Activated CD4-positive, CD25-positive, alpha-beta regulatory T cell treated with anti-CD3 and anti-CD28 coated beads, Interleukin-2, amount 50 U/mL, for 24 hours (primary cell): ENCODE data around the gene ZNF143.

Experiments used
- ATAC-seq, 2 donors: fragments of 150-1000 bp; cut with Tn5 transposase; one replicate each; pipeline ENCODE4 v1.10.0; 2021; ENCODE audit warnings: mild to moderate bottlenecking in 1 of 2, moderate library complexity in 1 of 2

Gene ZNF143

DNA sequence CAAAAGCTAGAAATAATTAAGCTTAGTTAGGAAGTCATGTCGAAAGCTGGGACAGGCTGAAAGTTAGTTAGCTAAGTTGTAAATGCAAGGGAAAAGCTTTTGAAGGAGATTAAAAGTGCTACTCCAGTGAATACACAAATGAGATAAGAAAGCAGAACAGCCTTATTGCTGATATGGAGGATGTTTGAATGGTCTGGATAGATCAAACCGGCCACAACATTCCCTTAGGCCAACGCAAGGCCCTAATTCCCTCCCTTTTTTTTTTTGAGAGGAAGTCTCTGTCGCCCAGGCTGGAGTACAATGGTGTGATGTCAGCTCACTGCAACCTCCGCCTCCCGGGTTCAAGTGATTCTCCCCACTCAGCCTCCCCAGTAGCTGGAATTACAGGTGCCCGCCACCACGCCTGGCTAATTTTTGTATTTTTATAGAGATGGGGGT, 89.4 kb downstream of the ZNF143 start:
- no peak for ATAC-seq

DNA sequence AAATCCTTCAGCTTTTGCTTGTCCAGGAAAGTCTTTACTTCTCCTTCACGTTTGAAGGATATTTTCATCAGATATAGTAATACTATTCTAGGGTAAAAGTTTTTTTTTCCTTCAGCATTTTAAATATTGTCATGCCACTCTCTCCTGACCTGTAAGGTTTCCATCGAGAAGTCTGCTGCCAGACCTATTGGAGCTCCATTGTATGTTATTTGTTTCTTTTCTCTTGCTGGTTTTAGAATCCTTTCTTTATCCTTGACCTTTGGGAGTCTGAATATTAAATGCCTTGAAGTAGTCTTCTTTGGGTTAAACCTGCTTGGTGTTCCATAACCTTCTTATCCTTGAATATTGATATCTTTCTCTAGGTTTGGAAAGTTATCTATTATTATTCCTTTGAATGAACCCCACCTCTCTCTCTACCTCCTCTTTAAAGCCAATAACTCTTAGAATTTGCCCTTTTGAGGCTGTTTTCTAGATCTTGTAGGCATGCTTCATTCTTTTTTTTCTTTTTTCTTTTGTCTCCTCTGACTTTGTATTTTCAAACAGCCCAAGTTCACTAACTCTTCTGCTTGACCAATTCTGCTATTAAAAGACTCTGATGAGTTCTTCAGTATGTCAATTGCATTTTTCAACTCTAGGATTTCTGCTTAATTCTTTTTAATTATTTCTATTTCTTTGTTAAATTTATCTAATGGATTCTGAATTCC, 100.6 kb downstream of the ZNF143 start:
- ATAC-seq: no peak

DNA sequence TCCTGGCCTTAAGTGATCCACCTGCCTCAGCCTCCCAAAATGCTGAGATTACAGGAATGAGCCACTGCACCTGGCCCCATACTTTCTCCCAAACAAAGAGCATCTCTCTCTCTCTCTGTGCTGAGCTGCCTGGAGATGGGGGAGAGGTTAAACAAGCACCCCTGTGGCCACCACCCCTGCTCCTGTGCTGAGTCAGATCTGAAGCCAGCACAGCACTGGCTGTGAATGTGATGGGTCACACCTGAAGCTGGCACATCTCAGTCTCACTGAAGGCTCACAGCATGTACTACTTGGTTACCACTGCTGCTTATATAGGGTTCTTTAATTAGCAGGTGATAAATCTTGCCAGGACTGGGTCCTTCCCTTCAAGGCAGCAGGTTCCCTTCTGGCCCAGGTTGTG, 101.9 kb downstream of the ZNF143 start:
- ATAC-seq: no peak

DNA sequence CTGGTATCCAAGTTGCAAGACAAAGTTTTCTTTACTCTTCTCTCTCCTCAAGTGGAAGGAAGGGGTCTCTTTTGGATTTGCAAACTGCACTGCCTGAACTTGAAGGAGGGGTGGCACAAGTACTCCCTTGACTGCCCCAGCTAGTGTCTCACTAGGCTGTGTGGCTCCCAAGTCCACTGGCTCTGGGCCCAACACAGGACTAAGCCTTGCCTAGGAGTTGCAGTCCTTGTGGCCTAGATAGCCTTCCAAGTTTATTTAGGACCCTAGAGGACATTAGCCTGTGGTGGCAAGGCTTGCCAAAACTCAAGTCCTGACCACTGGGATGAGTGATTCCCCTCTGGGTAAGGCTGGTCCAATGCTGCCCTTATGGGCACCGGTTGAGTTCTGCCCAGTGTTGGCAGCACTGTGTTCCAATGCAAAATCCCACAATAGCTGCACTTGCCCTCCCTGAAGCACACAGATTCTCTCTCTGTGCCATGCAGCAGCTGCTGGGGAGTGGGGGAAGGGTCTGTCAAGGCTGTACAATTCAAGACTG, 102.5 kb downstream of the ZNF143 start:
- no peak for ATAC-seq

DNA sequence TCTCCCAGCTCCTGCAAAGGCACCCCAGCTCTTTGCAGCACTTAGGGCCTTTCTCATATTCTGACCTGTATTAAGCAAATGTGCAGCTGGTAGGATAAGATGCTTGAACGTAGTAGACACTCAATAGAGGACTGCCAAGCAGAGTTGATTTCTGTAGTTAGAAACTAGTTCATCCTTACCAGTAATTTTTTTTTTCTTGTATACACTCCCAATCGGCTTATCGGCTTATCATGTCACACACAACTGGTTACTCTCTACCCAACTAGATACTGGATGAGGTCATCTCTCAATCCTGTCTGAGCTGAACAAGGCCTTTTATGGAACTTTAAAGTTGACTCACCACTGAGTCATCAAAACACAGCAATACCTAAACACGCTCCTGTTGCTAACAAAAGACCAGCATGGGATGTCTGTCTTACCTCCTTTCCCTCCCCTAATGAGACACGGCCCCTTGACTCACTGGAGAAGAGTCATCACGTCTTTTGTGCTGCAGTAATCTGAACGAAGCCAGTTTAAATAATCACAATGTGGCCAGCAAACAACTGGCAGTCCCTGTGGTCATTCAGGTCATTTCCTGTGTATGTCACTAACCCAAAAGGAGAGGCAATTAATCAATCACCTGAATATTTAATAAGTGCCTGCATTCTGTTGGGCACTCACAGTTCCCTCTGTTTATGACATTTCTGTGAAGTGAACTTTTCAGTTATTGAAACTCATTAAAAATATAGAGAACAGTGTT, 105.2 kb downstream of the ZNF143 start:
- peak; percentile 97 to 98 for ATAC-seq

DNA sequence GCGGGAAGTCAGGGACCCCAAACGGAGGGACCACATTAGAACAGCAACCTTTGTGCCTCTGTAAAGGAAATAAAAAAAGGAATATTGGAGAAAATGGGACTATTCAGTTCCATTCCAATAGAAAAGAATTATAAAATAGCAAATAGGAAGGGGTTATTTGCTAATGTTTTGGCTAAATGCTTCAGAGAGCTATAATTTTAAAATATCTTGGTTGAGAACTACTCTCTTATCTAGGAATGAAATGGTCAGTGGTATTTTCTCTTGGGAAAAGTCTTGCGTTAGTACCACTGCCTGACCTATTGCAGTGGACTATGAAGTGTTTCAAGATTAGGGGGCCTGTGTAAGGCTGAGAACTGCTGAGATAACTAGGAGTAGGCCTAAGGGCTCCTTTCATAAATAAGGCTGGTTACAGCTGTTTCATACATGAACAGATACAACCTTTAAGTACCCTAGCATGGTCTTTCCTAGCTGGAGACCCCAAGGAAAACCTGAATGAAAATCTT, 105.8 kb downstream of the ZNF143 start:
- ATAC-seq: no peak

DNA sequence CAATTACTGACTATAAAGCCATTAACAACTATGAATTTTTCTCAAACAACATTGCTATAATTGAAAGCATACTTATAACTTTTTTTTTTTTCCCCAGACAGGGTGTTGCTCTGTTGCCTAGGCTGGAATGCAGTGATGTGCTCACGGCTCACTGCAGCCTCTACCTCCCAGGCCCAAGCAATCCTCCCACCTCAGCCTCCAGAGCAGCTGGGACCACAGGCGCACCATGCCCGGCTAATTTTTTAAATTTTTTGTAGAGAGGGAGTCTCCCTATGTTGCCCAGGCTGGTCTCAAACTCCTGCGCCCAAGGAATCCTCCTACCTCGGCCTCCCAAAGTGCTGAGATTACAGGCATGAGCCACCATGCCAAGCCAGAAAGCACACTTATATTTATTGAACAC, 106.6 kb downstream of the ZNF143 start:
- no peak for ATAC-seq

DNA sequence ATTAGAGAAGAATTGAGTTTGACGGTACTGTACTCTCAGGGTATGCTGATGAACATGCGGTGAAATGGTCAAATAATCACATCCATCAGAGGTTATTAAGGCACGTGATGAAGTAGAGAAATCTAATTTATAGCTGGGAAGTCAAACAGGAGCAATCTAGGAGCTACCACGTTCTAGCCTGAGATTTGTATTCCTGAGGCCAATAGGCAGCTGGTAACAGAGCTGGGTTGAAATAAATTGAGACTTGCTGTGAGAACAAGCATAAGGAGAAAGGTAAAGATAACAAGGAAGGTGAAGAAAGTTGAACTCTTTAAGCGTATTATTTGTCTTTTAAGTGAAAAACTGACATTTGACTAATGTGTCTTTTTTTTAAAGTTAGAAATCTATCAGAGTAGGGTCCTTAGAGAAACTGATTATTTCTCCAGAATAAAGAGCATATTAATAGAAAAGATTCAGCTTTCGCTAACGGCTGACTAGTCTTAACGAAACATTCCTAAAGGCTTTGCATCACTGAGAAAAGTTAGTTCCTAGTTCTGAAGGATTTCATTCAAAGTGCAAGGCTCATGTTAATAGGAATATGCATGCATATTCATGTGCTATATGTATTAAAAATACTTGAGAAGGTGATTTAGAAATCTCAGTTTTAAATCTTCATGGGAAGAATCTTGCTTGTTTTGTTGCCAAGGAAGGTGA, 107.5 kb downstream of the ZNF143 start:
- no peak for ATAC-seq

DNA sequence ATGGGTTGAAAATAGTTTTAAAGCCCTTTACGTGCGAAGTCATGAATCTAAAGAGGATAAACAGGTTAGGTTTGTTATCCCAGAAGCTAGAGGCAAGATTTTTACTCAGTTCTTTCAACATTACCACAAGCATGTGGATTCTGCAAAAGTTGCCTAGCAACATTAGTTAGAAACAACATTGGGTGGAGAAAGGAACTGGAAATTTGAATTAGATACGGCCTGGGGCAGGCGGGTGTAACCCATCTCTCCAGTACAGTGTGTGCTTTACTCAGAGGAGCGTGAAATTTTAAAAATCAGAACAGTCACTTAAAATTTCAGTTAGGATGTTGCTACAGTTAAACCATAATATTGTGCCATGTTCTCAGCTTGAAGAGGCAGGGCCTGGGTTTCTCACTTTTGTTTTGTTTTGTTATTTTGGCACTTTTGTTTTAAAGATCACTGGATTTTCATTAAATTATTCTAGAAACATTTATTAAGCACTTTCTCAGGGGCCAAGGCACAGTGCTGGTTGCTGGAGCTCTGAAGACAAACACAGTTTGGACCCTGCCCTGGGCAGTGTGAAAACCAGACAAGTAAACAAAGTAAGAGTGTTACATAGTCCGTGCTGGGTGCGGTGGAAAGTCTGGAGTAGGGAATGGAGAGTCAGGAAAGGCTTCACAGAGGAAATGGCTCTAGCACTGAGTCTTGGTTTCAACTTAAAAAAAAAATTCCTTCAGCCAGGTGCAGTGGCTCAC, 108.2 kb downstream of the ZNF143 start:
- ATAC-seq: no peak

DNA sequence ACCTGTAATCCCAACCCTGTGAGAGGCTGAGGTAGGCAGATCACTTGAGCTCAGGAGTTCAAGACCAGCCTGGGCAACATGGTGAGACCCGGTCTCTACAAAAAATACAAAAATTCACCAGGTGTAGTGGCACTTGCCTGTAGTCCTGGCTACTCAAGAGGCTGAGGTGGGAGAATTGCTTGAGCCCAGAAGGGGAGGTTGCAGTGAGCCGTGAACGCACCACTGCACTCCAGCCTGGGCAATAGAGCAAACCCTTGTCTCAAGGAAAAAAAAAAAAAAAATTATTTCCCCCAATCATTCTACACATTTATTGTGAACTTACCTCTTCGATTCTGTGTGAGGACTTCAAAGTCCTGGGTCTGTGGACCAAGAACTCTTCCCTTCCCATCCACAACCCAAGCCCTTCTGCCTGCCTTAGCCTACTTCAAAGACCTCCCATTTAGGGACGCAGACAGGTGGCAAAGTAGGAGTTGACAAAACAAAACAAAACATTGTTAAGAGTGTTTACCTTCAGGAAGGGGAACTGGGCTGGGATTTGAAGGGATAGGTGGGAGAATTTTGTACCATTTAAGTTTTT, 108.9 kb downstream of the ZNF143 start:
- no peak for ATAC-seq

DNA sequence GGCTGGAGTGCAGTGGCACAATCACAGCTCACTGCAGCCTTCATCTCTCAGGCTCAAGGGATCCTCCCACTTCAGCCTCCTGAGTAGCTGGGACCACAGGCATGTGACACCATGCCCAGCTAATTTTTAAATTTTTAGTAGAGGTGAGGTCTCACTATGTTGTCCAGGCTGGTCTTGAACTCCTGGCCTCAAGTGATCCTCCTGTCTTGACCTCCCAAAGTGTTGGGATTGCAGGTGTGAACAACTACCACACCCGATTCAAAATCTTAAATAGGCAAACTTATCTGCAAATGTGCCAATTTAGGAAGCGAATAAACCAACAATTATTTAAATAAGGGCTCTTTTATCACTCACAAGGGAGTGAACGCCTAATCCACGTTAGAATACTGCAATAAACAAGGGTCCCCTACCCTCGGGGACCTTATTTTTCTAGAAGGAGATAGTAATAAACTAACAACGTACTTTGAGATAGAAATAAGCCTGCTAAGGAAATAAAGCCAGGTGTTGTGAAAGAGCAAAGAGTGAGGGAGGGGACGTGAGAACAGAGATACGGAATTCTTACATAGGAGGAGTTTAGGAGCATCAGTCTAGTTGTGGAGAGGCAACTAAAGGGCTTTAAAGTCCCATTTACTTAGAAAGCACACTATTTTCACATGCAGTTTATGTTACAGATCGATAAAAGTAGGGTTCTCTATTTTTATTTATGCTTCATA, 109.7 kb downstream of the ZNF143 start:
- no peak for ATAC-seq

DNA sequence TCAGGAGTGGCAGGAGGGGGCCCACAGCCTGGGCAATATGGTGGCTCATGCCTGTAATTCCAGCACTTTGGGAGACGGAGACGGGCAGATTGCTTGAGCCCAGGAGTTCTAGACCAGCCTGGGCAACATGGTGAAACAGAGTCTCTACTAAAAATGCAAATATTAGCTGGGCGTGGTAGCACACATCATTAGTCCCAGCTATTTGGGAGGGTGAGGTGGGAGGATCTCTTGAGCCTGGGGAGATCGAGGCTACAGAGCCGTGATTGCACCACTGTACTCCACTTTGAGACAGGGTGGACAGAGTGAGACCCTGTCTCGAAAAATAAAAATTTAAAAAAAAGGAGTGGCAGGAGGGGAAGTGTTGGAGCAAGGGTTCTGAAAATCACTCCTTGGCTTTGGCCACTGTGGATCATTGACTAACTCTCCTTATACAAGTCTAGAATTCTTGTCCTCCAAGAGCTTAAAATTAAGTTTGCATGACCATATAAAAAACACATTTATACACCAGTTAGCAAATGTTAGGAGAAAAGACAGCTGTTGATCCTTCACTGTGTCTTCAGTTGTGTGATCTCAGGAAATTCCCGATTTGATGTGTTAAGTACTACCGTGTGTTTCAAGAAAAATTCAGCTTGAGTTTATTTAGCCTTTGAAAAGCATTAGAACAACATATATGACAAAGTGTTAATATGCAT, 110.4 kb downstream of the ZNF143 start:
- no peak for ATAC-seq

DNA sequence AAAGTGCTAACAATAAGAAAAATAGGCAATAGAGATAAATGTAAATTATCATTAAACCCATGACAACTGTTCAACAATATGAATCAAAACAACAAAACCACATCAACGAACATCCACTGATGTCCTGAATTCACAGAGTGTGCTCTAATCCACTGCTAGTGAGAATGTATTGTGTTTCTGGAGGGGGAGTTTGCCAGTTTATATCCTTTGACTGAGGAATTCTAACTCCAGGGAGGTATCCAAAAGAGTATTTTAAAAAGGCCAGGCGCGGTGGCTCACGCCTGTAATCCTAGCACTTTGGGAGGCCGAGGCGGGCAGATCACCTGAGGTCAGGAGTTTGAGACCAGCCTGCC, 110.9 kb downstream of the ZNF143 start:
- no peak for ATAC-seq

DNA sequence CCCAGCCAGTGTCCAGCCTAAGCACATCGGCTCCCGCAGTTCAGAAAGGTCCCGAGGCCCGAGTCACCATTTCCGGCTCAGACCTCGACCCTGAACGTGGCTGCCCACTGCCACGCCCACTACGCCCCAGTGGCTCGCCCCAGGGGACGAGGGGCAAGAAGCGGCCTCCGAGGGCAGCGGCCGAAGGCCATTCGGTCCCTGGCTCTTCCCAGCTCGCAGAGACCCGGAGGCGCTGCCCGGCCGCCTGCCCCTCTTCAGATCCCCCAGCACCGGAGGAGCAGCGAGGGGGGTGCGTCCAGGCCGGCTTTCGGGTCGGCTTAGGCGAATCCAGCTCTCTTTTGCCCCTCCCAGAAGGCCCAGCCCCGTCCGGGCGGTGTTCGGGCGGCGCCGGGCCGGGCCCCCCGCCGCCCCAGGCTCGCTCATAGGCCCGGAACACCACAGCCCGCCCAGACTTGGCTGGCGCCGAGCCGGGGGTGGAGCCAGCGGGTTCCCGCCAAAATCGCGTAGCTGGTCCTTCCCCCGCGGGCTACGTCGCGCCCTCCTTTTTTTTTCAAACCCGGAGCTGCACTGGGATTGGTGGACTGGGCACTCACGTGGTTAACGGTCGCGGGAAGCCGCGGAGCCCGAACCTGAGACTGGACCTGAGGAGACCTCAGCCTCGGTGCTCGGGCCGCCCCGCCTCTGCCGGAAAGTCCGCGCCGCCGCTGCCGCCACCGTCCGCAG, 112.4 kb downstream of the ZNF143 start, which contains the start of gene WEE1:
Gene WEE1, plus strand, starts transcription at position 619 of the 723 bp plus-strand sequence. CDS start 264 bp downstream, outside the sequence.
- ATAC-seq: peak; percentile 94 to 95

DNA sequence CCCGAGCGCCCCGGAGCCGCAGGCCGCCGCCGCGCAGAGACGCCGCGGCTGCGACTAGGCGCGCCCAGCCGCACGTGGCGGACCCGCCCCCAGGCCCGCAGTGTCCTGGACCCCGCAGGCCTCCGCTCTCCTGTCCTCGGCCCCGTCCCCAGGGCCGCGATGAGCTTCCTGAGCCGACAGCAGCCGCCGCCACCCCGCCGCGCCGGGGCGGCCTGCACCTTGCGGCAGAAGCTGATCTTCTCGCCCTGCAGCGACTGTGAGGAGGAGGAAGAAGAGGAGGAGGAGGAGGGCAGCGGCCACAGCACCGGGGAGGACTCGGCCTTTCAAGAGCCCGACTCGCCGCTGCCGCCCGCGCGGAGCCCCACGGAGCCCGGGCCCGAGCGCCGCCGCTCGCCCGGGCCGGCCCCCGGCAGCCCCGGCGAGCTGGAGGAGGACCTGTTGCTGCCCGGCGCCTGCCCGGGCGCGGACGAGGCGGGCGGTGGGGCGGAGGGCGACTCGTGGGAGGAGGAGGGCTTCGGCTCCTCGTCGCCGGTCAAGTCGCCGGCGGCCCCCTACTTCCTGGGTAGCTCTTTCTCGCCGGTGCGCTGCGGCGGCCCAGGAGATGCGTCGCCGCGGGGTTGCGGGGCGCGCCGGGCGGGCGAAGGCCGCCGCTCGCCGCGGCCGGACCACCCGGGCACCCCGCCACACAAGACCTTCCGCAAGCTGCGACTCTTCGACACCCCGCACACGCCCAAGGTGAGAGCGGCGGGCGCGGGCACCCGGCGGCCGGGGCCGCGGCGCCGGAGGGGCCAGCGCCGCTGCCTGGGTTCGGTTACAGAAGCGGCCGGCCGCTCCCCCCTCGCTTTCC, 113.2 kb downstream of the ZNF143 start:
- ATAC-seq: peak; percentile 19 to 33

DNA sequence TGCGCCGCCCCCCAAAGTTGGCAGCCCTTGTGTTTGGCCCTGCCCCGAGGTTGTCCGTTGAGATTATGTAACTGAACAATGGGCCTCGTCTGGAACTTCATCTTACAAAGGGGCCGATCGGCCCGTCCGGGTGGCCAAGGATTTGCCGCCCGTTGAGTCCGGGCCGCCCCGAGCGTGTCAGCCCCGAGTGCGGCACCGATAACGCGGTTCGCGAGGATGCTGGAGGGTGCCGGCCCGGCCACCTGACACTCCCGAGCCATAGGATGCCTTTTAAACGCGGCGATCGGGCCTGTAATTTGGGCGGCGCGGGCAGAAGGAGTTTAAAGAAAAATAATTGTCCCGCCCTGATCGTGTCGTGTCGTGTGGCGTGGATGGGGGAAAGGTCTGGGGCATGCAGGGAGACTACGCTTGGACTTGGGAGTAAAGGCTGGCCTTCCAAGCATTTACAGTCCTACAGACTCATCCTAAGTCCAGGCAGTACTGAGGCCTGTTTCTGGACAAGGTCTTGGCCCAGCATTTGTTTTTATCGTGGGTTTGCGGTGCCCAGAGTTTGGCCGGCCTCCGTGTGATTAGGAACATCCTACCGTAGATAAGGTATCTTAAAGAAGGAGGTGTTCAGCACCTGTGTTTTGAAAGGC, 113.9 kb downstream of the ZNF143 start:
- no peak for ATAC-seq

DNA sequence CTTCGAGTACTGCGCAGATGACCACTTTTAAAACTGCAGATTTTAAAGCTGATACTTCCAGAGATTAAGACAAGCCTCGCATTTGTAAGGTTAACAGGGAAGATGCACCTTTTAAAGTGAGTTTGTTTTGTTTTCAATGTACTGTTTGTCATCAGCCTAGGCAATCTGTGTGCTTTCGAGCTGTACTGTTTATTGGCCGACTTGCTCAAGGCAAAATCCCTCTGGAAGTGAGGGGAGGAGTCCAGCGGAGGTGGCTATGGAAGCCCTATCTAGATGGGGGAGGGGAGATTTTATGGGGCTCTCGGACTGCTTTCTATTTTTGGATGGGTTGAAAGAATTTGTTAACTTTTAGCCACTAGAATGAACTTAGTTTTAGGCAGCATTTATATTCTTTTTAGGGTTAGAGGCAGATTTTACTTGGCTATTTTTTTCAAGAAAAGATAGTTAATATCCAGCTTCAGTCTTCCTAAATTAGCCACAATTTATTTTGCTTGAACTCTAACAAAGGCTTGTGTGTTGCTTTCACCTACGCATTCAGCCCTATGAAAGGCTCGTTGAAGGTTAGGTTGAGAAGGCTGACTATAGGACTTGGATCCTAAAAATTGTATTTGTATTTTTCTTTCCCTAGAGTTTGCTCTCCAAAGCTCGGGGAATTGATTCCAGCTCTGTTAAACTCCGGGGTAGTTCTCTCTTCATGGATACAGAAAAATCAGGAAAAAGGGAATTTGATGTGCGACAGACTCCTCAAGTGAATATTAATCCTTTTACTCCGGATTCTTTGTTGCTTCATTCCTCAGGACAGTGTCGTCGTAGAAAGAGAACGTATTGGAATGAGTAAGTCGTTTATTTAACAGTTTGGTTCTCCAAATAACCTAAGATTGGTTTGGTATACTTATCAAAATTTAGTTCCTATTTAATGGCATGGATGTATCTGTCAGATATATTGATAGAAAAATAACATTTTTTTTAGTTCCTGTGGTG, 114.7 kb downstream of the ZNF143 start:
- ATAC-seq: no peak
